Measurements from ENCODE around the gene GPRC5C.

Gene GPRC5C

DNA sequence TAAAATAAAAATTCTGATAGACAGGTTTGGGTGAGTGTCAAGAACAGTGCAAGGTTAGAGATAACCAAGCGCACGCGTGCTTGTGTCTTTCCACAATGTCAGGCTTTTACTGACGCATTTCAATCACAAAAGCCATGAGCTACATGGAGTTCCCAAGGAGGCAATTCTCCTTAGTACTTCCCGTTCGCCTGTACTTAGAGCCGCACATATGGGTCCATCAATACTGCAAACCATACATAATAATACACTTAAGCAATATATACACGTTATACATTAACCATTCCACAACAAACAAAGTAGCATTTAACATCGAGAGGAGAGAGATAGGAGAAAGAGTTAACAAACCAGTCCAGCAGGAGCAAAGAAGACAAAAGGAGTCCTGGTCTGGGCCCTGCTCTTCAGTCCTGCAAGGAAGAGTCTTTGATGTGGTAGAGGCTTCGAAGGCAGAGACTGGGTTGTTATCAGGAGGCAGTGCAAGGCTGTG lies 11.9 kb upstream of the GPRC5C start:
- H3K4me1 ChIP-seq (ENCODE audit: control insufficient read depth, insufficient read depth, low read length) = no peaks in the 10 kb centered on the region
- no peaks in the 10 kb centered on the region for H3K27me3 ChIP-seq (ENCODE audit: control insufficient read depth, insufficient read depth, low read length, poor library complexity, severe bottlenecking)
- no peaks in the 10 kb centered on the region for H3K9me3 ChIP-seq (ENCODE audit: control insufficient read depth, low read length)
- H3K27ac ChIP-seq (ENCODE audit: insufficient read depth, low read depth, low read length, poor library complexity, severe bottlenecking) = no peak overlapping the region
- no peaks in the 10 kb centered on the region for H3K36me3 ChIP-seq (ENCODE audit: control insufficient read depth, insufficient read depth, low read length)
- WGBS, 2 experiments = 87% methylated on average over 10 of the region's 10 CpGs
- H3K4me3 ChIP-seq (ENCODE audit: insufficient read depth, low read depth, low read length) = no peak overlapping the region

GRCh38 chr17:74424117-74424516 lies 7.8 kb upstream of the GPRC5C start:
- Histone ChIP-seq H3K4me3 (ENCODE audit: insufficient read depth, low read depth, low read length) (no peak overlapping the region), H3K27me3 (ENCODE audit: control insufficient read depth, insufficient read depth, low read length, poor library complexity, severe bottlenecking) (no peaks in the 10 kb centered on the region), H3K4me1 (ENCODE audit: control insufficient read depth, insufficient read depth, low read length) (peaks cover 6% of the 10 kb centered on the region), H3K36me3 (ENCODE audit: control insufficient read depth, insufficient read depth, low read length) (no peaks in the 10 kb centered on the region), H3K27ac (ENCODE audit: insufficient read depth, low read depth, low read length, poor library complexity, severe bottlenecking) (no peak overlapping the region), H3K9me3 (ENCODE audit: control insufficient read depth, low read length) (no peaks in the 10 kb centered on the region)
- WGBS, 2 experiments = 92 to 94% methylated on average over 7 of the region's 7 CpGs

- Histone ChIP-seq H3K9me3 (ENCODE audit: control insufficient read depth, low read length) (no peaks in the 10 kb centered on the region), H3K4me1 (ENCODE audit: control insufficient read depth, insufficient read depth, low read length) (peaks cover 9% of the 10 kb centered on the region), H3K27me3 (ENCODE audit: control insufficient read depth, insufficient read depth, low read length, poor library complexity, severe bottlenecking) (peaks cover 3% of the 10 kb centered on the region), H3K4me3 (ENCODE audit: insufficient read depth, low read depth, low read length) (no peak overlapping the region), H3K36me3 (ENCODE audit: control insufficient read depth, insufficient read depth, low read length) (no peaks in the 10 kb centered on the region), H3K27ac (ENCODE audit: insufficient read depth, low read depth, low read length, poor library complexity, severe bottlenecking) (no peak overlapping the region)
- 90 to 92% methylated on average over 14 of the region's 14 CpGs for WGBS, 2 experiments
Measured at GRCh38 chr17:74424657-74425056, 7.2 kb upstream of the GPRC5C start.

DNA sequence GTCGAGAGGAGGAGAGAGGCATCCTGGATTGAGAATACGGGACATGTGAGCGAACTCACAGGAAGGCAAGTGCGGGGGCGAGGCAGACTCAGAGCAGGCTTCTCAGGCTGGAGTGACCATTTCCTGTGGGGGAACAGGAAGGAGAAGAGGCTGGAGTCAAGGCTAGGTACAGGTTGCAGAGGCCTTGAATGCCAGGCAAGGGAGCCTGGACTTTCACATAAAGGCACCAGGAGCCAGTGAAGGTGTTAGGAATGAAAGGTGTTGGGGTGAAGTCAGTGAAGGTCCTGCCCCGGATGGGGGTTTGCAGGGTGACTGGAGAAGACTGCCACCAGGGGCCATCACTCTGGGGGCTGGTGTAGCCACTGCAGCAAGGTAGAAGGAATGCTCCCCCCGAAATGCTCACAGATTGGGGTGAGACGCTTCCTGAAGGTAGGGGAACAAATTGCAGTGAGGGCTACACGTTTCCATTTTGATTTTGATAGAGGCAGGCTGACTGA lies 5.3 kb upstream of the GPRC5C start:
- Histone ChIP-seq H3K27me3 (ENCODE audit: control insufficient read depth, insufficient read depth, low read length, poor library complexity, severe bottlenecking) (peaks cover 23% of the 10 kb centered on the region), H3K9me3 (ENCODE audit: control insufficient read depth, low read length) (no peaks in the 10 kb centered on the region), H3K4me1 (ENCODE audit: control insufficient read depth, insufficient read depth, low read length) (peaks cover 25% of the 10 kb centered on the region), H3K27ac (ENCODE audit: insufficient read depth, low read depth, low read length, poor library complexity, severe bottlenecking) (no peak overlapping the region), H3K4me3 (ENCODE audit: insufficient read depth, low read depth, low read length) (no peak overlapping the region), H3K36me3 (ENCODE audit: control insufficient read depth, insufficient read depth, low read length) (no peaks in the 10 kb centered on the region)
- 86 to 87% methylated on average over 9 of the region's 9 CpGs for WGBS, 2 experiments

- Histone ChIP-seq H3K4me1 (ENCODE audit: control insufficient read depth, insufficient read depth, low read length) (peaks cover 25% of the 10 kb centered on the region), H3K27ac (ENCODE audit: insufficient read depth, low read depth, low read length, poor library complexity, severe bottlenecking) (no peak overlapping the region), H3K4me3 (ENCODE audit: insufficient read depth, low read depth, low read length) (no peak overlapping the region), H3K36me3 (ENCODE audit: control insufficient read depth, insufficient read depth, low read length) (no peaks in the 10 kb centered on the region), H3K9me3 (ENCODE audit: control insufficient read depth, low read length) (no peaks in the 10 kb centered on the region), H3K27me3 (ENCODE audit: control insufficient read depth, insufficient read depth, low read length, poor library complexity, severe bottlenecking) (peaks cover 29% of the 10 kb centered on the region)
- 55 to 56% methylated on average over 10 of the region's 10 CpGs for WGBS, 2 experiments
Measured at GRCh38 chr17:74427048-74427762, 4.7 kb upstream of the GPRC5C start.

GRCh38 chr17:74427763-74428153 lies 4.1 kb upstream of the GPRC5C start:
- Histone ChIP-seq H3K36me3 (ENCODE audit: control insufficient read depth, insufficient read depth, low read length) (no peaks in the 10 kb centered on the region), H3K27me3 (ENCODE audit: control insufficient read depth, insufficient read depth, low read length, poor library complexity, severe bottlenecking) (peaks cover 34% of the 10 kb centered on the region), H3K27ac (ENCODE audit: insufficient read depth, low read depth, low read length, poor library complexity, severe bottlenecking) (no peak overlapping the region), H3K9me3 (ENCODE audit: control insufficient read depth, low read length) (no peaks in the 10 kb centered on the region), H3K4me1 (ENCODE audit: control insufficient read depth, insufficient read depth, low read length) (peaks cover 26% of the 10 kb centered on the region), H3K4me3 (ENCODE audit: insufficient read depth, low read depth, low read length) (no peak overlapping the region)
- 95% methylated on average over 6 of the region's 6 CpGs for WGBS, 2 experiments

DNA sequence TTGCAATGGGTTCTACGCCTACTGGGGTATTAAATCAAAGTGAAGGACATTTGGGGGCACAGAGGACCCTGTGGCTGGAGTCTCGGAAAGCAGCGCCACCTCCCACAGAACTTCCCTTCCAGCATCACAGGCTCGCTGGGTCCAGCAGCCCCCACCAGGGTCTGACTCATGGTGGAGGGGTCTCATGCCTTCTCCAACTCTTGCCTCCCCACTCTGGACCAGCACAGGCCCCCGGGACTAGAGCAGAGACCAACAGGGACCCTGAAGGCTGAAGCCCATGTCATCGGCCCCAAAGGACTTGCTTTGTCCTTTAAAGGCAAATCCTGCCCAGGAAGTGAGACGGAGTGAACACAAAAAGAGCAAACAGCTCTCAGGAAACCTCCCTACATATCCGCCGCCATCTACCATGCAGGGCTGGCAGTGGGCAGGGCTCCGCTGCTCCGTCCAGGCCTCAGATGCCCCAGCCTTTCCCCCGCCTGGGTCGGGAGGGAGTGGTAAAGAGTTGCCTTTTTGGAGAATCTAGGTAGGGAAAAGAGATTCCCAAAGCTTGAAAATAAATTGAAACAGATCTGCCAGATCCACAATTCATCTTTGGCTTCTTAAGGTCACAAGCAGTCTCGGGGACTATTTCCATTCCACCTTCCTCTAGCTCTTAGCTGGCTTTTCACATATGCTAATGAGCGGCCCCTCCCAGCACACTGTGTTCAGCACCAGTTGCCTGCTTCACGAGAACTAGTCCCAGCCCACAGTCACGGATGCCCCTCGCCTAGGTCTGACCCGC lies 2.1 kb upstream of the GPRC5C start:
- Histone ChIP-seq H3K27ac (ENCODE audit: insufficient read depth, low read depth, low read length, poor library complexity, severe bottlenecking) (no peak overlapping the region), H3K36me3 (ENCODE audit: control insufficient read depth, insufficient read depth, low read length) (no peaks in the 10 kb centered on the region), H3K9me3 (ENCODE audit: control insufficient read depth, low read length) (no peaks in the 10 kb centered on the region), H3K4me3 (ENCODE audit: insufficient read depth, low read depth, low read length) (peak overlapping the region; percentile 64), H3K4me1 (ENCODE audit: control insufficient read depth, insufficient read depth, low read length) (peaks cover 37% of the 10 kb centered on the region), H3K27me3 (ENCODE audit: control insufficient read depth, insufficient read depth, low read length, poor library complexity, severe bottlenecking) (peaks cover 44% of the 10 kb centered on the region)
- WGBS, 2 experiments = 42 to 44% methylated on average over 19 of the region's 19 CpGs

DNA sequence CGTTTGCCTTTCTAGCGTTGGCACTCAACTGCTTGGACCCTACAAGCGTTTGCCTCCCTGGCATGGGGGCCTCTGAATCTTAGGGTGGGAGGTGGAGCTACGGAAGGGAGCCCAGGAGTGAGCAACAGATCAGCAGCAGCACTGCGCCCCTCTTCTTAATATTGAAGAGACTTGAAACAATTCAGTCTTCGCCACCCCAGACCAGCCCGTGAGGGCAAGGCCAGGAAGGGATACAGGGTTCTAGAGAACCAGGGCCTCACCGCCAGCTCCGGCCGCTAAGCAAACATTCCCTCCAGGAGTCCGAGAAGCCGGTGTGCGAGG lies 1.5 kb upstream of the GPRC5C start:
- peaks cover 37% of the 10 kb centered on the region for H3K4me1 ChIP-seq (ENCODE audit: control insufficient read depth, insufficient read depth, low read length)
- H3K36me3 ChIP-seq (ENCODE audit: control insufficient read depth, insufficient read depth, low read length) = no peaks in the 10 kb centered on the region
- H3K9me3 ChIP-seq (ENCODE audit: control insufficient read depth, low read length) = no peaks in the 10 kb centered on the region
- 4 to 5% methylated on average over 13 of the region's 13 CpGs for WGBS, 2 experiments
- H3K4me3 ChIP-seq (ENCODE audit: insufficient read depth, low read depth, low read length) = peak overlapping the region; percentile 64
- no peak overlapping the region for H3K27ac ChIP-seq (ENCODE audit: insufficient read depth, low read depth, low read length, poor library complexity, severe bottlenecking)
- H3K27me3 ChIP-seq (ENCODE audit: control insufficient read depth, insufficient read depth, low read length, poor library complexity, severe bottlenecking) = peaks cover 44% of the 10 kb centered on the region

DNA sequence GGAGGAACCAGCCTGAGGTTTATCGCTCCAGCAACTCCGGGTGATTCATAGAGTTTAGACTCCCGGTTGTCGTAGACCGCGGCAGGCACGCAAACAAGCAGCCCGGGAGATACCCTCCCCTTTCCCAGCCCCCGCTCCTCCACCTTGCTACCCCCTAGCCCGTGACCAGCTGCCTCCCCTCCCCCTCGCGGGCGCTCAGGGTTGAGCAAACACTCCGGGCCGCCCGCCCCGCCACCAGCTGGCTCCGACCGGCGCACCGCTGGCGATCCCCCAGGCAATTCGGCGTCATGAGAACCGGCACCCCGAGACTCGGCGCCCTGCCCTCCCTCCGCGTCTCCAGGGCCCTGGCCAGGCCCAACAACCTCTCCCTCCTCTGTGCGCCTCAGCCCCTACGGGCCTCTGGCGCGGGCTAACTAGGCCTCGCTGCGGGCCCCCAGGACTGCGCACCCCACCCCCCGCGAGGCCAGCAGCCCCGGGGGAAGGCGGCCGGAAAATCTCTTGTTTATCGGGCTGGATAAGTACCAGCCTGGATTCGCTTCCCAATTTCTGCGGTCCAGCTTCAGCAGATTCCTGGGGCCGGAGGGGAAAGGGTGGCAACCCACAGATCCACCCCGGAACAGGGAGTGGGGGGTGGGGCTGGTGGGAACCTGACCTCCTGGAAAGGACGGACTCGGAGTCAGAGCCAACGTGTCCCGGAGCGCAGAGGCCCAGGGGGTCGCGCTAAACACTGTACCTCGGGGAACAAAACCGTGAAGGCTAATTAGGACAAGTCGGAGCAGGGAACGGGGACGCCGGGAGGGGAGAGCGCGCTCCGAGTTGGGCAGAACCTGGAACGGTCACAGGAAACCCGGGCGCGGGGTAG lies 951 bp upstream of the GPRC5C start:
- Histone ChIP-seq H3K4me3 (ENCODE audit: insufficient read depth, low read depth, low read length) (peak overlapping the region; percentile 64), H3K9me3 (ENCODE audit: control insufficient read depth, low read length) (no peaks in the 10 kb centered on the region), H3K27me3 (ENCODE audit: control insufficient read depth, insufficient read depth, low read length, poor library complexity, severe bottlenecking) (peaks cover 44% of the 10 kb centered on the region), H3K27ac (ENCODE audit: insufficient read depth, low read depth, low read length, poor library complexity, severe bottlenecking) (no peak overlapping the region), H3K4me1 (ENCODE audit: control insufficient read depth, insufficient read depth, low read length) (peaks cover 37% of the 10 kb centered on the region), H3K36me3 (ENCODE audit: control insufficient read depth, insufficient read depth, low read length) (no peaks in the 10 kb centered on the region)
- WGBS, 2 experiments = 0 to 1% methylated on average over 67 of the region's 67 CpGs

DNA sequence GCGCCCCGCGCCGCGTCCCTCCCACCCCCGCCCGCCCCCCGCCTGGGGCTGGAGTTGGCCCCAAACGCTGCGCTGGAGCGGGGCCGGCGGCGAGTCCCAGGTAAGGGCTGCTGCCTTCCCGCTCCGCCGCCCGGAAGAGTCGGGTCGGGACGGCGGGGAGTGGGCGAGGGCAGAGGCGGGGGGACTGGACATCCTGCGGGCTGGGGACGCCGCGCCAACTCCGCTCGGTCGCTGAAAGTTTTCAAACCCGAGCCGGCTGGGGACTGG lies 469 bp downstream of the GPRC5C start:
- 0 to 1% methylated on average over 33 of the region's 33 CpGs for WGBS, 2 experiments
- H3K27me3 ChIP-seq (ENCODE audit: control insufficient read depth, insufficient read depth, low read length, poor library complexity, severe bottlenecking) = peaks cover 44% of the 10 kb centered on the region
- no peaks in the 10 kb centered on the region for H3K9me3 ChIP-seq (ENCODE audit: control insufficient read depth, low read length)
- H3K4me1 ChIP-seq (ENCODE audit: control insufficient read depth, insufficient read depth, low read length) = peaks cover 36% of the 10 kb centered on the region
- no peaks in the 10 kb centered on the region for H3K36me3 ChIP-seq (ENCODE audit: control insufficient read depth, insufficient read depth, low read length)
- peak overlapping the region; percentile 64 for H3K4me3 ChIP-seq (ENCODE audit: insufficient read depth, low read depth, low read length)
- no peak overlapping the region for H3K27ac ChIP-seq (ENCODE audit: insufficient read depth, low read depth, low read length, poor library complexity, severe bottlenecking)
